NK-92 (cell line): Measurements from ENCODE around the gene PANX2.
"Not testable (repeated sequence)": the region's sequence is repeated elsewhere in the genome, so short reads cannot be mapped to it uniquely, and the experiment has no call there.

Source experiments
- DNase-seq: peaks from one replicate; lab custom pipeline; 2025; ENCODE audit not compliant: unreplicated experiment; lab: John Stamatoyannopoulos, UW

PANX2 gene

DNA sequence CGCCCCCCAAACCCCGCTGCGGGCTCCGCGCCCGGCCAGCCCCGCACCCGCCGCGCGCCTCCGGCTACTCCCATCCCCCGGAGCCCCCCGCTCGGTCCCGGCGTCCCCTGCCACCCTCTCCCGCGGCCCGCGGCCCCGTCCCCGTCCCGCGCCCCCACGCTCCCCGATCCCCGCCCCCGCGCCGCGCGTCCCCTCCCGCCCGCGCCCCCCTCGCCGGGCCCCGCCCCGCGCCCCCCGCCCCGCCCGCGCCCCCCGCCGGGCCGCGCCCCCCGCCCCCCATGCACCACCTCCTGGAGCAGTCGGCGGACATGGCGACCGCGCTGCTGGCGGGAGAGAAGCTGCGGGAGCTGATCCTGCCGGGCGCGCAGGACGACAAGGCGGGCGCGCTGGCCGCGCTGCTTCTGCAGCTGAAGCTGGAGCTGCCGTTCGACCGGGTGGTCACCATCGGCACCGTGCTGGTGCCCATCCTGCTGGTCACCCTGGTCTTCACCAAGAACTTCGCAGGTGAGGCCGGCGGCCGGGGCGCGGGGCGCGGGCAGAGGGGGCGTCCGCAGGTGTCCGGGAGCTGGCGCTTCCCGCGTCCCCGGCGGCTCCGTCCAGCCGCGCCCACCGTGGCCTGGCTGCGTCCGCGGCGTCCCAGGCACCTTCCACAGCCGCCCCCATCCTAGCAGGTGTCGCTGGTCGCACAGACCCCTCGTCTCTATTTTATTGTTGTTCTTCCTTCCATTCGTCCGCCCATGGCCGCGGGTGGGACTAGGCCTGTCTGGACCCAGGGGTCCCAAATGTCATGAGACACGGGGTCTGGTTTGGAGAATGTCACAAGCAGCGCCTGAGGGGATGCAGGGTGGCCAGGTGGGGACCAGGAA lies at the start of gene PANX2:
PANX2 (plus strand) TSS at position 279 of the 866 bp plus-strand sequence; CDS start at position 279, 0 bp downstream.
- no peak for DNase-seq

DNA sequence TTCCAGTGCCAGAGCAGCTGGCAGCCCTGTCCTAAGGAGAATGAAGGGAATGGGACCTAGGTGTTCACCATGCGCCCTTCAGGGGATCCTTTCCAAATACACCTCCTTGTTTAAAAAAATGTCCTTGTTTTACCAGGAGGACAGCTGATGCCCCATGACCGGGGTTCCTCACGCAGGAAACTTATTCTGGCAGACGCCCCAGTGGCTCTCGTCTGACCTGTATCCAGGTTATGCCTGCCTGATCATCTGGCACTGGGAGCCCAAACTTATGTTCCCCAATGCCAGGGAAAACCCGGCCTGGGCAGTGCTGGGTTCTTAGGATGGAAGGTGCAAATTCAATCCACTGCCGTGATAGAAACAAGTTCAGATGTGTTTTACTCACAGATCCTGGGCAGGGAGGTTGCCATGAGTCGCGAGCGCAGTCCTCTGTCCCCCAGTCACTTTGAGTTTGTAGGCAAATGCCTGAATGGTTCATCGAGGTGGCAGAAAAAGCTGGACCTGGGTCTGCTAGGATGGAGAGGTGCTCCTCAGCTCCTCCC lies 49.3 kb upstream of the PANX2 start:
- DNase-seq: no peak

- no peak for DNase-seq
Measured at GRCh38 chr22:50123119-50123518, 47.4 kb upstream of the PANX2 start.

DNA sequence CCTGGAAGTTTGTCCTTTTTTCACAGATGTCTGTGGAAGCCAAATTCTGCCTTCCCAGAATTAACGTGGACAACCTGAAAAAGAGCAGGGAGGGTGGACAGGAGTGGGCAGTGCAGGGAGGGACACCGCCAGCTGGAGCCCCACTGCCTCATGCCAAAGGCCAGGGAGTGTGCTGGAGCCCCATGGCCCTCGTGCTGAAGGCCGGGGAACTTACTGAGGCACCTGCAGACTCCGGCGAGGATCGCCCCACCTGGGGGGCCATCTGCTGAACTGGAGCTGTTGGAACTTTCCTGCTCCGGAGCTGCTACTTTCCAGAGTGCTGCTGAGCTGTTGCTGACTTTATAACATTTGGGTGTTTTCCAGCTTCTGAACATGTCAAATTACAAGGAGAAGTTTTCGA lies 45.5 kb upstream of the PANX2 start:
- no peak for DNase-seq

- DNase-seq: no peak
Measured at GRCh38 chr22:50129121-50129736, 41.3 kb upstream of the PANX2 start.

DNA sequence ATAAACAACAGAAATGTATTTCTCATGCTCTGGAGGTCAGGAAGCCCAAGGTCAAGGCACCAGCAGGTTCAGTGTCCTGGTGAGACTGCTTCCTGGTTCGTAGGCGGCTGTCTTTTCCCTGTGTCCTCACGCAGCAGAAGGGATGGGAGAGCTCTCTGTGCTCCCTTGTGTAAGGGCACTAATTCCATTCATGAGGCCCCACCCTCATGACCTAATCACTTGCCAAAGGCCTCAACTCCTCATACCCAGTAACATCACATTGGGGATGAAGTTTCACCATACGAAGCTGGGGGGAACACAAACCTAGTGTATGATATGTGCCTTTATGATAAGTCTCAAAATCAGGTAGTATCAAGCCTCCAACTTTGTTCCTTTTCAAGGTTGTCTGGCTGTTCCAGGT lies 38.6 kb upstream of the PANX2 start:
- DNase-seq: no peak

DNA sequence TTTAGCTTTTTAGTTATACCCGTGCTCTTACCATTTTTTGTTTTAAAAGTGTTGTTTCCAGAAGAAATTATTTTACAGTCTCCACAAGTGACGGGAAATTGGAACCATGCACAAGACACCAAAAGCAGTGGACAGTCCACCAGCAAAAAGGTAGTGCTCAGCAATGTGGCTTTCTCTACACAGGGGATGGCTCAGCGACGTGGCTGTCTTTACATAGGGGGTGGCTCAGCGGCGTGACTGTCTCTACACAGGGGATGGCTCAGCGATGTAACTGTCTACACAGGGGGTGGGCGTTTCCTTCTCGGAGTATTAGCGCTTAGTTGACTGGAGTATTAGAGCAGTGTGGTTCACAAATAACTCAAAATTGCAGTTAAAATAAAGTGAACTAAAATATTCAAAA lies 36.0 kb upstream of the PANX2 start:
- no peak for DNase-seq

GRCh38 chr22:50136581-50137015 lies 33.9 kb upstream of the PANX2 start:
- no peak for DNase-seq

DNA sequence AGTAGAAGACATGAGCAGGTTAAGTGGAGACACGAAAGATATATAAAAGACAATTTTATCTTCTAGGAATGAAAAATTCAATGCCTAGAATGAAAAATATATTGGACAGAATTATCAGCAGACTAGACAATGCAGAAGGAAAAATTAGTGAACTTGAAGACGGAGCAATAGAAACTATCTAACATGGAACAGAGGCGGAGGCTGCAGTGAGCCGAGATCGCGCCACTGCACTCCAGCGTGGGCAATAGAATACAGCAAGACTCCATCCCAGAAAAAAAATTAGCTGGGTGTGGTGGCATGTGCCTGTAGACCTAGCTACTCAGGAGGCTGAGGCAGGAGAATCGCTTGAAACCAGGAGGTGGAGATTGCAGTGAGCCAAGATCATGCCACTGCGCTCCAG lies 33.3 kb upstream of the PANX2 start:
- DNase-seq: not testable (repeated sequence)

- DNase-seq: no peak
Measured at GRCh38 chr22:50138041-50138440, 32.5 kb upstream of the PANX2 start.

GRCh38 chr22:50138988-50139387 lies 31.5 kb upstream of the PANX2 start:
- no peak for DNase-seq

DNA sequence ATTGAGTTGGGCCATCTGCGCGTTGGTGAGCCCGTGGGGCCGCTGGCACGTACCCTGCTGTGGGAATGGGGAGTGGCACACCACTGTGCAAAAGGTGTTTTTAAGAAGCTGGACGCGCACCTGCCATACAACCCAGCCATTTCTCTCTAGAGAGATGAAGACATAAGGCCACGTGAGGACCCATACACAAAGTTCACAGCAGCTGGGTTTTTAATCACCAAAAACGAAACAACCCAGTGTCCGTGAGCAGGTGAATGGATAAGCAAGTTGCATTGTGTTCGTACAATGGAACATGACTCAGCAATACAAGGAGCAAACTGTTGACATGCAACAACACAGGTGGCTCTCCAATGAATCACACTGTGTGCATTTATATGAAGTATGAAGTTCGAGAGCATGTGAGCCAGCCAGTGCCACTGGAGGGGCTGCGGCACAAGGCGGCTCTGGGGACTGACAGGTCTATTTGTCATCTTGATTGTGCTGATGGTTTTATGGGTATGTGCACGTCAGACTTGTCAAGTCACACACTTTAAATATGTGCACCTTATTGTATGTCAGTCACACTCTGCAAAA lies 30.6 kb upstream of the PANX2 start:
- DNase-seq: no peak

GRCh38 chr22:50140615-50141014 lies 29.9 kb upstream of the PANX2 start:
- DNase-seq: no peak

DNA sequence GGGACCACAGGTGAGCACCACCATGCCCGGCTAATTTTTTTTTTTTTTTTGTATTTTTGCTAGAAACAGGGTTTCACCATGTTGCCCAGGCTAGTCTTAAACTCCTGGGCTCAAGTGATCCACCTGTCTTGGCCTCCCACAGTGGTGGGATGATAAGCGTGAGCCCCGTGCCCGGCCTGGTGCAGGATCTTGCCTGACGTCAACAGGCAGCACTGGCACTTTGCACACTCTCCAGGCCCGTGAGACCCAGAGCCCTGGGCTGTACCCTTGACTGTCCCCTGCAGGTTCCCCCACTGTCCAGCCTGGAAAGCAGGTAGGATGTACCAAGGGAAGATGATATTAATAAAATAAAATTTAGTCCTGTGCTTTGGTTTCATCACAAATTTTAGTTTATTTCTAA lies 29.1 kb upstream of the PANX2 start:
- DNase-seq: no peak

- no peak for DNase-seq
Measured at GRCh38 chr22:50141891-50142363, 28.6 kb upstream of the PANX2 start.

- DNase-seq: no peak
Measured at GRCh38 chr22:50143096-50143495, 27.4 kb upstream of the PANX2 start.

GRCh38 chr22:50144005-50144614 lies 26.4 kb upstream of the PANX2 start:
- DNase-seq: no peak

DNA sequence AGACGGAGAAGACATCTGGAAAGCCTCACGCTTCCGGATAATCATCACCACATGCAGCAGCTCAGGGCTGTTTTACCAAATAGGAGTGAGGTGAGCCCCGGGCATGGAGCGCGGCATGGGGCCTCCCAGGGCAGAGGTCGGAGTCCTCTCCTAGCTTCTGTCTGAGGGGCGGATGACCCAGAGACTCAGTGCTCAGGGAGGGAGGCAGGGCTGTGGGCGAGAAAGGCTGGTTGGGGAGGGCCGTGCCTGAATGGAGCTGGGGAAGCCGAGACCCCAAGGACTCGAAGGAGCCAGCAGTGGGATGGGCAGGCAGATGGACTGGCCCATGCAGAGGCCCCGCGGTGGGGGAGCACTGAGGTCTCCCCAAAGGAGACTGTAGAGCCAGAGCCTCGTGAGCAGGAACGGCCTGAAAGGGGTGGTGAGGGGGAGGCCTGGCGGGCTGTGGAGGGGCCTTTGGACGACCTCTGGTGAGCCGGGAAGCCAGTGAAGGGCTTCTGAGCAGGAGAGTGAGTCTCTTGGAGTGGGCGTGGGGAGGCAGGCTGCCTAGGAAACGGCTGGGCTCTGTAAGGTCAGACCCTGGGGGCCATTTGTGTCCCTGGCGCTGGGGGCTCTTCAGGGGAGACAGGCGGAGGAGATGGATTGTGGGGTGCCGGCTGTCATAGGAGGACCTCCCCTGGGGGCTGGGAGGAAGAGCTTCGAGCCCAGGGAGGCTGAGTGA lies 24.7 kb upstream of the PANX2 start:
- no peak for DNase-seq

- no peak for DNase-seq
Measured at GRCh38 chr22:50146439-50147238, 23.9 kb upstream of the PANX2 start.
